Colonic mucosa (tissue), 4 donors: ENCODE measurements around the gene FAM110D. TPM values are rescaled to one million over a fixed set of nuclear protein-coding genes. Genes with fewer than 3 reads are reported as not detected.
A peak's percentile ranks its signal among the peaks of the same experiment; 100 is the strongest.

Source experiments
- DNase-seq: peaks from one replicate; pipeline ENCODE4 v3.0.0-alpha.2; 2020
- H3K27ac ChIP-seq: fragments of 200-600 bp; one replicate; pipeline ENCODE4 v1.8.0; 2021
- H3K27me3 ChIP-seq: fragments of 200-600 bp; one replicate; pipeline ENCODE4 v1.8.0; 2021
- H3K36me3 ChIP-seq: fragments of 200-600 bp; one replicate; pipeline ENCODE4 v1.8.0; 2021
- H3K4me1 ChIP-seq: fragments of 200-600 bp; one replicate; pipeline ENCODE4 v1.8.0; 2021; ENCODE audit warnings: mild to moderate bottlenecking
- H3K4me3 ChIP-seq: fragments of 200-600 bp; one replicate; pipeline ENCODE4 v1.8.0; 2021
- H3K9ac ChIP-seq, 2 donors: one replicate each; pipeline ENCODE4 v1.7.0; 2013; ENCODE audit warnings: control low read depth in 2 of 2, low read depth in 2 of 2, low read length in 2 of 2
- H3K9me3 ChIP-seq: fragments of 200-600 bp; one replicate; pipeline ENCODE4 v1.8.0; 2021
- CTCF ChIP-seq: fragments of 200-600 bp; IDR thresholded peaks from one replicate; pipeline ENCODE4 v1.8.0; 2022; ENCODE audit warnings: antibody characterized with exemption, mild to moderate bottlenecking
- intact Hi-C: fragments of 100-400 bp; cut with DNase I; formaldehyde crosslinking; loops from one replicate; pipeline ENCODE4 v1.14.1; 2022
- total RNA-seq, 2 donors: library from RNA; stranded (reverse); fragmentation: NEBNext Ultra II Directional in 1 of 2; extraction: Animal tissue kit (Norgen Biotek cat#: 25700) in 1 of 2; gene quantifications; one replicate each; pipeline ENCODE4 v1.2.1, GENCODE V29; 2021
- donor health status: healthy.
- donor health status: DM: no; HTN: no; CAD: no.
- donor health status: DM: no; HTN: no; CAD: no.

FAM110D gene
- total RNA-seq, 2 donors from 2014 or later = 0.57 to 1.1 TPM

DNA sequence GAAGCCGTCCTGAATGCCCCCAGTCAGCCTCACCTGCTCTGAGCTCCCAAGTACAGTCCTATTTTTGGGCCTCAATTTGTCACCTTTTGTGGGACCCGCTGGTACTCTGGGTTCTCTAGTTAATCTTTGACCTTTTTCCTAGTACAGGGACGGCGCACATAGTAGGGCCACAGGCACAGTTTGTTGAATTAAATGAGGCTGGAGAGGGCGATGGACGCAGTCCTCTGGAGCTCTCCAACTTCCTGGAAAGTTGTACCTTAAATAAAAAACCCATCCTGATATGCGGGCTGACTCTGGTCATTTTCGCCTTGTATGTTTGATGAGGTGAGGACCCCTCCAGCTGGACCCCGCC is 4.8 kb downstream of the FAM110D start:
- Histone ChIP-seq H3K4me3 (peak overlapping the region; percentile 30), H3K27me3 (no peaks in the 10 kb centered on the region), H3K36me3 (no peaks in the 10 kb centered on the region), H3K27ac (no peak overlapping the region), H3K9me3 (no peaks in the 10 kb centered on the region), H3K9ac (no peak overlapping the region), H3K4me1 (peaks cover 6% of the 10 kb centered on the region)
- intact Hi-C loops = loop anchor here (5.0 to 10.0 kb wide), 2 partner anchors 56 to 161 kb away; no protein-coding TSS in a partner anchor
- no peak for DNase-seq
- no peak for TF ChIP-seq CTCF

DNA sequence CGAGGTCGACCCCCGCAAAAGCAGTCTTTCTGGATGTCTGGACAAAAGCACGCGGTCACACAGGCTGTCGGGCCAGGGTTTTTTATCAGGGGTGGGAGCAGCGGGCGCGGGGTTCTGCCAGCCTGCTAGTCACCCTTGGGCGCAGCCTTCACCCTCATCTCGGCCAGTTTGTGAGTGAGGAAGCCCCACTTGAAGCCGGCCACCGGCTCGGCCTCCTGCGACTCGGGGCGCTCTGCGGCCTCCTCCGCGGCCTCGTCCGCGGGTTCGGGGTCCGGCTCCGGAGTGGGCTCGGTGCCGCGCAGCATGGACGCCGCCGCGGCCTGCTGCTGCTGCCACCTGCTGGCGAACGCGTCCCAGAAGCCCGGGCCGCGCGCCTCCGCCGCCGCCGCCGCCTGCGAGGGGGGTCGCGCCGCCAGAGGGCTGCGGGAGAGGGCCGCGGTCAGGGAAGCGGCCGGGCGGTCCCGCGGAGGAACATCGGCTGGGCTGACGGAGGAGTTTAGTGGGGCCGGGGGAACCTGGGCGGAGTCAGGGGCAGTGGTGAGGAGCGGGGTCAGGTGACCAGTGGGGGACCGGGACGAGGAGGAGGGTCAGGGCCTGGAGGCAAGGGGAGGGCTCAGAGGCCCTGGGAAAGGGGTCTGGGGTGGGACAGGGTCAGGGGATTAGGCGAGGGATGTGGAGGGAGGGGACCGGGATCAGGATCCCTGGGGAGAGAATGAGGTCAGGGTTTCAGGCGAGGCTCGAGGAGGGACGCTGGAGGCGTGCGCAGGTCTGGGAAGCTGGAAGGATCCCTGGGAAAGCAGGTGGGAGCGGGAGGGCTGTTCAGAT is 5.4 kb downstream of the FAM110D start:
- intact Hi-C loops = loop anchor here (5.0 to 10.0 kb wide), 2 partner anchors 57 to 161 kb away; no protein-coding TSS in a partner anchor
- H3K9me3 ChIP-seq = no peaks in the 10 kb centered on the region
- DNase-seq = no peak
- H3K36me3 ChIP-seq = no peaks in the 10 kb centered on the region
- peak; percentile 33 for TF ChIP-seq CTCF
- H3K4me3 ChIP-seq = peak overlapping the region; percentile 30
- no peak overlapping the region for H3K27ac ChIP-seq
- peaks cover 6% of the 10 kb centered on the region for H3K4me1 ChIP-seq
- H3K9ac ChIP-seq = peak overlapping the region in 1 of 2 donors; percentile 76
- H3K27me3 ChIP-seq = no peaks in the 10 kb centered on the region

GRCh38 chr1:26164861-26165842 is 6.3 kb downstream of the FAM110D start:
- Histone ChIP-seq H3K9me3 (no peaks in the 10 kb centered on the region), H3K4me3 (no peak overlapping the region), H3K27ac (no peak overlapping the region), H3K9ac (no peak overlapping the region), H3K4me1 (peaks cover 6% of the 10 kb centered on the region), H3K36me3 (no peaks in the 10 kb centered on the region), H3K27me3 (no peaks in the 10 kb centered on the region)
- intact Hi-C loops = loop anchor here (5.0 to 10.0 kb wide), 3 partner anchors 58 to 160 kb away; partner anchors contain the start of gene CEP85
- TF ChIP-seq CTCF = no peak
- no peak for DNase-seq

GRCh38 chr1:26166719-26167281 is 7.9 kb downstream of the FAM110D start:
- H3K4me3 ChIP-seq = no peak overlapping the region
- H3K27me3 ChIP-seq = no peaks in the 10 kb centered on the region
- peaks cover 6% of the 10 kb centered on the region for H3K4me1 ChIP-seq
- H3K36me3 ChIP-seq = no peaks in the 10 kb centered on the region
- H3K27ac ChIP-seq = no peak overlapping the region
- TF ChIP-seq CTCF = no peak
- no peak for DNase-seq
- intact Hi-C loops = loop anchor here (5.0 to 10.0 kb wide), 2 partner anchors 66 to 158 kb away; partner anchors contain the start of gene CEP85
- no peaks in the 10 kb centered on the region for H3K9me3 ChIP-seq
- H3K9ac ChIP-seq = no peak overlapping the region
